ENCODE results near the gene JAZF1.
"Not testable (repeated sequence)": the region's sequence is repeated elsewhere in the genome, so short reads cannot be mapped to it uniquely, and the experiment has no call there.

The JAZF1 gene

GRCh38 chr7:27914409-27914808 lies 266.2 kb downstream of the JAZF1 start:
- DNase-seq (ENCODE audit: low read depth, low spot score): no peak

DNA sequence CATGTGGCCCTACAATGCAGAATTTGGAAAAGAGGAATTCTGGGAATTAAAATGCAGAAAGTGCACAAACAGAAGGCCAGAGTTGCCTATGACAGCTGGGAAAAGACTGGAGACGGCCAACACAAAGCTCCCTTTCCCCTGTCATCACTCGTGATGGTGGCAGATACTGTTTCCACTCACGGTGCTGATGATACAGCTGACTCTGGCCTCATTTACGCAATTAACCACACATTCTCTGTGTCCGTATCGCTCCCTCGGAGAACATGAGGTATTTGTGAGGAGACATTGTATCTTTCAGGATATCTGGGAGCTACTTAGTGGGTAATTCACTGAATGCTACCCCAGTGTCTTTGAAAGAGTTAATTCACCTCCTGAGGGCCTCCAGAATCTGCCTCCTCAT lies 267.8 kb downstream of the JAZF1 start:
- no peak for DNase-seq (ENCODE audit: low read depth, low spot score)

DNA sequence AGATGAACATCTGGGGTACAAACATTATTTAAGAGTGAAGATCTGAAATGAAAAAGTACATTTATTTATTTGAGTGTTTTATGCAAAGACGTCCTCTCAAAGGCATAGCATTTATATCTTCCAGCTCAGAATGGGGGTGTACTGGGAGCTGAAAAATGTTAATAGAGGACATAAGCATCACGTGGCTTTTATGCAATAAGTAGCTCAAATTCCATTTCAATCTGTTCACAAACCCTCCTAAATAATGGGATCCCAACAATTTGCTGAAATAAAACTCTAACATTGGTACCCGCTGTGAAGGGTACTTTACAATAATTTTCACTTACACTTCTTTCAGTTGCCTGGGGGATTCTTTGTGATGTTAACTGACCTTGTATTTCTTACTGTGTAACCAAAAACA lies 268.7 kb downstream of the JAZF1 start:
- DNase-seq (ENCODE audit: low read depth, low spot score): no peak

- DNase-seq (ENCODE audit: low read depth, low spot score): no peak
Observed at GRCh38 chr7:27910326-27910725, 270.3 kb downstream of the JAZF1 start.

- DNase-seq (ENCODE audit: low read depth, low spot score): no peak
Observed at GRCh38 chr7:27908534-27909165, 271.9 kb downstream of the JAZF1 start.

- DNase-seq (ENCODE audit: low read depth, low spot score): no peak
Observed at GRCh38 chr7:27906385-27907091, 274.1 kb downstream of the JAZF1 start.

DNA sequence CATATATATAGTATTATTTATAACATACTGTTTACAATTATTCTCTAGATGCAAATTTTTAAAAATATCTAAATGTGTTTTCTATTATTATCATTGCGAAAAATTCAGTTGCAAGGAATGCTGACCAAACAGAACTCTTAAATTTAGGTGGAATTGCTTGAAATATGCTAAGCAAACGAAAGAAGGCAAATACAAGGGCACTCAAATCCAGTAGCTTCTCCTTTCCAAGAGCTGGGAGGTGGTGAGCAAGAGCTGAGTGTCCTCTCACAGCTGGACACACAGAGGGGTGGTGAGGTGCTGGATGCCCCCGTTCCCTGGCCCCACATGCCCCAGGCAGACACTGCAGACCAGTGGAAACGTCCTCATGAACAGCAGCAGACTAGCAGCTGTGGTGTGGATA lies 274.6 kb downstream of the JAZF1 start:
- no peak for DNase-seq (ENCODE audit: low read depth, low spot score)

- no peak for DNase-seq (ENCODE audit: low read depth, low spot score)
Observed at GRCh38 chr7:27901028-27901760, 279.4 kb downstream of the JAZF1 start.

GRCh38 chr7:27900006-27900405 lies 280.6 kb downstream of the JAZF1 start:
- no peak for DNase-seq (ENCODE audit: low read depth, low spot score)

GRCh38 chr7:27899601-27900000 lies 281.0 kb downstream of the JAZF1 start:
- no peak for DNase-seq (ENCODE audit: low read depth, low spot score)

- DNase-seq (ENCODE audit: low read depth, low spot score): no peak
Observed at GRCh38 chr7:27897441-27897847, 283.2 kb downstream of the JAZF1 start.

DNA sequence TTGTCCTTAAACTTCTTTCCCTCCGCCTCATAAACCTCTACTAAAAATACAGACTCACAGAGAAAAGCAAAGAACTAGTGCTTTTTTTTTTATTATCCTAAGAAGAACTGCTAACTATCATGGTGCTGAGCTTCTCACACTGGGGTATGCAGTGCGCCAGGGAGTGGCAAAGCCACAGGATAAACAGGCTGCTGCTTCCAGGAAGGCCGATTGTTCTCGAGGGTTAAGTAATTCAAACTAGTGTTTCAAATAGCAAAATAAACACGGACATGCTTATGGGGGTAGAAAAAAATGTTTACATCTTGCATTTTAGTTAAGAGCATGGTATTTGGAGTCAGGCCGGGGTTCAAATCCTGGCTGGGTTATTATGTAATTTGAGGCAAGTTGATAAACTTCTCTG lies 283.6 kb downstream of the JAZF1 start:
- DNase-seq (ENCODE audit: low read depth, low spot score): no peak

DNA sequence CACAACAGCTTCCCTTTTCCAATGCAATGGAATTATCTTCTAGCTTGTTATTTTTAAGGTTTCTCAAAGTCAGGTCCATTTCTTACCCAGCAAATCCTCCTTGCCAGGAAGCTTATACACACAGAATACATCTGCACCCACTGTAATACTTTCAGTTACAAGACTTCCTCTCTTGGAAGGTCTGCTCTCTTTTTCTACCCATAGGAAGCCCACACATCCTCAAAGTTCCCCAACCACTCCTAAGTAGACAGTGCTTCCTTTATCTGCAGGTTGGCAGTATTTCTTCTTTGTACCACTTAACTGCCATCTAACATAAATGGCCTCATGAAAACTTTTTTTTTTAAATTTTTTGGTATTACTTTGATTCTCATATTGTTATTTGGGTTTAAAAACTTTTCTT lies 285.0 kb downstream of the JAZF1 start:
- DNase-seq (ENCODE audit: low read depth, low spot score): no peak

DNA sequence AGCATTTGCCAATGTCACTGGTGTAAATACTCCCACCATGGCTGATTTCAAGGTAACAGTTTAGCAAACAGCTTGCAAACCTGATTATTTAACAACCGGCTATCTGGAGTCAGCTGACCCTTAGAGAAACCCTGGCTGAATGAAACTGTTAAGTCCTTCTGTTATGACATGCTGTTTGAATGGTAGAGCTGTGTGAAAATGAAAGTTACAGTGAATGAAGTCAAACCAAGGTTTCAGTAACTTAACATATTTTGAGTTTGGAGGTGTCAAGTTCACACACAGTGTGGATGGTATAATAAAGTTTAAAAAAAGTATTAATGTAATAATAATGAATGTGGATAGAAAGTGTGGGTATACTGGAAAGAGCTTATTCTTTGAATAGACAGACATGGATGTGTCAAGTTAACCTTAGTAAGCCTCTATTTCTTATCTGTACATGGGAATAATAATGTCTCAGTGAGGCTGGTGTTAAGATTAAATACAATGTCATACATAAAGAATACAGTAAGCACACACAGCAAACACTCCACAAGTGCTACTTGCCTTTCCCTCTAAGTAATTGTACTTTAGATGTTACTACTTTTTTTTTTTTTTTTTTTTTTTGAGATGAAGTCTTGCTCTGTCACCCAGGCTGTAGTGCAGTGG lies 290.3 kb downstream of the JAZF1 start:
- DNase-seq (ENCODE audit: low read depth, low spot score): no peak

- no peak for DNase-seq (ENCODE audit: low read depth, low spot score)
Observed at GRCh38 chr7:27889800-27890199, 290.8 kb downstream of the JAZF1 start.

DNA sequence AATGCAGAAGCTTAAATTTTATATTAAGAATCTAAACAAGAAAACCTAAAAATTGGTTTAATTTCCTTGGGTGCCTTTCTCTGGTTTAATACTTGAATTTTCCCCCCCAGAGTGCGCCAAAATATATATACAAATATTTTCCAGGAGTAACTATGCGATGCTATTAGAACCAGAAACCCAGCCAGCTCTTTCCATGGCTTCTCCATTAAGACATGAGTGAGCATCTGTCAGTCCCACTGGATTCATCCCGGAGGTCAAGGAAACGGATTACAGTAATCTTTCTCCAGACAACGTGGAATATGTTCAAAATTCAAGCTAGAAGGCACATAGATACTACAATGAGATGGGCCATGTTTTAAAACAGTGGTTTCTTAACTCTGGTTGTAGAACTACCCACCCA lies 291.9 kb downstream of the JAZF1 start:
- no peak for DNase-seq (ENCODE audit: low read depth, low spot score)

- not testable (repeated sequence) for DNase-seq (ENCODE audit: low read depth, low spot score)
Observed at GRCh38 chr7:27886710-27887109, 293.9 kb downstream of the JAZF1 start.

GRCh38 chr7:27885652-27886051 lies 294.9 kb downstream of the JAZF1 start:
- no peak for DNase-seq (ENCODE audit: low read depth, low spot score)

GRCh38 chr7:27883696-27884095 lies 296.9 kb downstream of the JAZF1 start:
- DNase-seq (ENCODE audit: low read depth, low spot score): no peak

DNA sequence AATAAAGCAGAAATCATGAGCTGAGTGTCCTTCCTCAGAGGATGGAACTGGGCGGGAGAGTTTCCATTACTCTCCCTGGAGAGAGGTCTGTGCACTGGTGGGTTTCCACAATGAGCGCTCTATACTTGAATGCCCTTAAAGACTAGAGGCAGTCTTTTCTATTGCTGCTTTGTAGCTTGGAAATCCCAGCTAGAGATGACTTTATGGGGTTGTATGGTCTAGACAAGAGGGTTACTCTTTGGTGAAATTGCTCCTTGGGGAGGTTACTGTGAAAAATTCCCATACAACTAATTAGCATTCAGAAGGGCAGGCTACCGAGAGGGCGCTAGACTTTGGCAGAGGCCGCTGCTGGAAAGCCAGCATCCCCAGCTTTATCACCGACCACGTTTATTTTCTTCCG lies 303.8 kb downstream of the JAZF1 start:
- DNase-seq (ENCODE audit: low read depth, low spot score): no peak

DNA sequence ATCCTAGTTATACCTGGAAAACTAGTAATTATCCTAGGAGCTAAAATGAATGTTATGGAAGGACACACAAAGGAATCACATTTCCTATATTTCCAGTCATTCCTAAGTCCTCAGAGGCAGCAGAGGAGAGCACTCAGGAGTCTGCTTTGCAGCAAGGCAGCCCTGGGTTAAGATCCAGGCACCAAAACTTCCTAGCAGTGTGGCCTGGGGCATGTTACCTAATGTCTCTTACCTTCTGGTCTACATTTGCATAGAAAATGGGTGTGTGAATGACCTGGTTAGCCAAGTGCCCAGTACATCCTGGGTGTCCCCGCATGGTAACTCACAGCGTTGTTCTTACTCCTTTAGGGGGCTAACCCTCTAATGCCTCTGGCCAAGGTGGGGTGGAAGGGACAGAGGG lies 304.8 kb downstream of the JAZF1 start:
- no peak for DNase-seq (ENCODE audit: low read depth, low spot score)

- DNase-seq (ENCODE audit: low read depth, low spot score): no peak
Observed at GRCh38 chr7:27875061-27875460, 305.5 kb downstream of the JAZF1 start.
